Hepatocyte (in vitro differentiated cells): ENCODE measurements around the gene JMJD4.

Experiments
- CTCF ChIP-seq: fragments of 200-600 bp; sonication (generic); IDR thresholded peaks from 2 replicates; pipeline ENCODE4 v1.5.1; 2016; ENCODE audit warnings: antibody characterized with exemption, mild to moderate bottlenecking; ENCODE audit not compliant: poor library complexity
- EZH2 ChIP-seq: fragments of 200-600 bp; sonication (generic); IDR thresholded peaks from 2 replicates; pipeline ENCODE4 v1.6.1; 2016; ENCODE audit warnings: antibody characterized with exemption, mild to moderate bottlenecking, borderline replicate concordance
- EZH2phosphoT487 ChIP-seq: fragments of 200-600 bp; sonication (generic); IDR thresholded peaks from one replicate; pipeline ENCODE4 v1.6.1; 2018; ENCODE audit warnings: antibody characterized with exemption, mild to moderate bottlenecking, low read depth, moderate library complexity; ENCODE audit not compliant: unreplicated experiment, severe bottlenecking

DNA sequence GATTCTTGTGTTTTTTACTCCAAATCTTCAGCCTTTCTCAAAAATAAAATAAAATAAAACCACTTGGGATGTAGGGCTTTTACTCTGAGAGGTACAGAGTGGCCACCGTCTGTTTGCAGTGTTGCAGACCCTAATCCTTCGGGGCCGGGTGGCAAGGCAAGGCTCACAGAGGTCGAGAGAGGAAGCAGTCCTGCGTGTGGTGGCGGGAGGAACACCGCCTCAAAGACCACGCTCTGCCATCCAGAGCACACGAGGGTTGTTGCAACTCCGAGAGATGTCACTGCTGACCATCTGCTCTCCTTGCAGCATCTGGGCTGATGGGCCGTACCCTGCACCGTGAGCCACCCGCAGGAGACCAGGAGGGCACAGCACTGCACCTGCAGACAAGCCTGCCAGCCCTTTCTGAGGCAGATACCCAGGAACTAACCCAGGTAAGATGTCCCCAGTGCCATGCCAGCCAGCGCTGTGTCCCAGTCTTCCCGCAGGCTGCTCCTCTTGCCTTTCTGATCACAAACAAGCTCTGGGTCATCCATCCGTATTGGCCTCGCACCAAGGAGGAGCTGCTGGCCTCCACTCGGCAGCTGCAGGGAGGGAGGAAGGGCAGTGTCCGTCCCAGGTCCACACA, 31.7 kb upstream of the JMJD4 start:
- TF ChIP-seq CTCF: no peak
- no peak for TF ChIP-seq EZH2
- TF ChIP-seq EZH2phosphoT487: no peak
